OCI-LY3 (cell line): ENCODE measurements around the gene PTPRT.

Experiments used
- H2AFZ ChIP-seq: fragments of 200-600, 300-600 bp; shearing (Covaris generic); 2 replicates; pipeline ENCODE4 v1.6.0; 2014; ENCODE audit warnings: antibody characterized with exemption, low read depth, low read length
- H3K27ac ChIP-seq: fragments of 200-600, 300-600 bp; sonication (generic); 2 replicates; pipeline ENCODE4 v1.5.1; 2014; ENCODE audit warnings: mild to moderate bottlenecking, low read length, moderate library complexity, mixed read lengths
- H3K27me3 ChIP-seq: fragments of 200-600, 300-600 bp; sonication (generic); 2 replicates; pipeline ENCODE4 v1.6.1; 2014; ENCODE audit warnings: low read depth, low read length, mixed read lengths
- H3K36me3 ChIP-seq: fragments of 200-600, 300-600 bp; sonication (generic); replicated peaks from 2 replicates; pipeline ENCODE3; 2014; ENCODE audit warnings: low read depth, low read length, mixed read lengths
- H3K4me1 ChIP-seq: fragments of 300-600, 200-600 bp; sonication (generic); 2 replicates; pipeline ENCODE4 v1.6.1; 2014; ENCODE audit warnings: low read length, mixed read lengths
- H3K4me2 ChIP-seq: fragments of 200-600, 300-600 bp; sonication (generic); 2 replicates; pipeline ENCODE4 v1.6.1; 2014; ENCODE audit warnings: low read length, mixed read lengths
- H3K4me3 ChIP-seq: fragments of 300-600, 200-600 bp; sonication (generic); 2 replicates; pipeline ENCODE4 v1.5.1; 2014; ENCODE audit warnings: antibody characterized with exemption, mild to moderate bottlenecking, low read length, moderate library complexity
- H3K79me2 ChIP-seq: fragments of 300-600, 200-600 bp; shearing (Covaris generic); 2 replicates; pipeline ENCODE4 v1.6.1; 2014; ENCODE audit warnings: mild to moderate bottlenecking, low read length, mixed read lengths
- H3K9ac ChIP-seq: fragments of 300-600, 200-600 bp; shearing (Covaris generic); 2 replicates; pipeline ENCODE4 v1.6.0; 2014; ENCODE audit warnings: mild to moderate bottlenecking, low read length, moderate library complexity
- H3K9me3 ChIP-seq: fragments of 200-600, 300-600 bp; shearing (Covaris generic); 2 replicates; pipeline ENCODE4 v1.6.1; 2014; ENCODE audit warnings: low read length, mixed read lengths; ENCODE audit not compliant: insufficient read depth
- H4K20me1 ChIP-seq: fragments of 200-600, 300-600 bp; sonication (generic); 2 replicates; pipeline ENCODE4 v1.6.1; 2016; ENCODE audit warnings: low read length, mixed read lengths; ENCODE audit not compliant: insufficient read depth
- CTCF ChIP-seq: fragments of 200-600, 300-600 bp; sonication (generic); IDR thresholded peaks from 2 replicates; pipeline ENCODE4 v1.5.1; 2014; ENCODE audit warnings: antibody characterized with exemption, low read length, low read depth
- EZH2phosphoT487 ChIP-seq: fragments of 200-600 bp; shearing (Covaris generic); IDR thresholded peaks from 2 replicates; pipeline ENCODE4 v1.6.1; 2018; ENCODE audit warnings: antibody characterized with exemption, mixed run types, low read depth

Gene PTPRT

GRCh38 chr20:43138061-43138770, 51.5 kb downstream of the PTPRT start:
- H3K36me3 ChIP-seq, result no peaks in the 10 kb centered on the region
- H3K9ac ChIP-seq, result no peak overlapping the region
- H3K27me3 ChIP-seq, result peaks cover 36% of the 10 kb centered on the region
- H3K4me1 ChIP-seq, result no peaks in the 10 kb centered on the region
- no peak overlapping the region for H3K4me2 ChIP-seq
- no peak overlapping the region for H3K4me3 ChIP-seq
- no peak overlapping the region for H3K27ac ChIP-seq
- H2AFZ ChIP-seq, result no peak overlapping the region
- H3K79me2 ChIP-seq, result no peaks in the 10 kb centered on the region
- no peaks in the 10 kb centered on the region for H3K9me3 ChIP-seq
- H4K20me1 ChIP-seq, result no peaks in the 10 kb centered on the region
- TF ChIP-seq CTCF, result no peak
- TF ChIP-seq EZH2phosphoT487, result no peak

- H3K4me3 ChIP-seq, result no peak overlapping the region
- H4K20me1 ChIP-seq, result no peaks in the 10 kb centered on the region
- no peaks in the 10 kb centered on the region for H3K9me3 ChIP-seq
- H3K27ac ChIP-seq, result no peak overlapping the region
- no peak overlapping the region for H2AFZ ChIP-seq
- TF ChIP-seq CTCF (no peak), EZH2phosphoT487 (no peak)
- no peaks in the 10 kb centered on the region for H3K4me1 ChIP-seq
- H3K9ac ChIP-seq, result no peak overlapping the region
- H3K79me2 ChIP-seq, result no peaks in the 10 kb centered on the region
- H3K4me2 ChIP-seq, result no peak overlapping the region
- no peaks in the 10 kb centered on the region for H3K36me3 ChIP-seq
- H3K27me3 ChIP-seq, result peaks cover 32% of the 10 kb centered on the region
These were observed 52.5 kb downstream of the PTPRT start for GRCh38 chr20:43137160-43137559.

- H3K4me2 ChIP-seq, result no peak overlapping the region
- no peaks in the 10 kb centered on the region for H3K4me1 ChIP-seq
- no peaks in the 10 kb centered on the region for H3K9me3 ChIP-seq
- H3K27ac ChIP-seq, result no peak overlapping the region
- H3K36me3 ChIP-seq, result no peaks in the 10 kb centered on the region
- TF ChIP-seq CTCF, result no peak
- no peak for TF ChIP-seq EZH2phosphoT487
- H3K4me3 ChIP-seq, result no peak overlapping the region
- H2AFZ ChIP-seq, result no peak overlapping the region
- H4K20me1 ChIP-seq, result no peaks in the 10 kb centered on the region
- no peaks in the 10 kb centered on the region for H3K79me2 ChIP-seq
- no peak overlapping the region for H3K9ac ChIP-seq
- peaks cover 6% of the 10 kb centered on the region; the same call in 1 of the 2 replicates for H3K27me3 ChIP-seq
These were observed 65.5 kb downstream of the PTPRT start for GRCh38 chr20:43124241-43124640.

- Histone ChIP-seq H3K36me3 (no peaks in the 10 kb centered on the region), H3K4me1 (no peaks in the 10 kb centered on the region), H3K27me3 (peaks cover 6% of the 10 kb centered on the region; the same call in 1 of the 2 replicates), H3K4me2 (no peak overlapping the region), H3K27ac (no peak overlapping the region), H3K9me3 (no peaks in the 10 kb centered on the region), H3K4me3 (no peak overlapping the region), H2AFZ (no peak overlapping the region), H3K79me2 (no peaks in the 10 kb centered on the region), H4K20me1 (no peaks in the 10 kb centered on the region), H3K9ac (no peak overlapping the region)
- TF ChIP-seq CTCF, result no peak
- no peak for TF ChIP-seq EZH2phosphoT487
These were observed 66.5 kb downstream of the PTPRT start for GRCh38 chr20:43123180-43123579.
